Measurements from ENCODE around the gene WDR18.

The WDR18 gene

GRCh38 chr19:1004803-1005664 is 20.9 kb downstream of the WDR18 start:
- H3K27ac ChIP-seq = no peak overlapping the region
- DNase-seq (ENCODE audit: low read depth, low spot score) = no peak

- H3K27ac ChIP-seq = no peak overlapping the region
- no peak for DNase-seq (ENCODE audit: low read depth, low spot score)
Measured at GRCh38 chr19:1006711-1007398, 22.7 kb downstream of the WDR18 start.

GRCh38 chr19:1007399-1008251 is 23.5 kb downstream of the WDR18 start:
- H3K27ac ChIP-seq = no peak overlapping the region
- no peak for DNase-seq (ENCODE audit: low read depth, low spot score)

GRCh38 chr19:1008268-1009040 is 24.3 kb downstream of the WDR18 start:
- H3K27ac ChIP-seq = no peak overlapping the region
- no peak for DNase-seq (ENCODE audit: low read depth, low spot score)

GRCh38 chr19:1009041-1009980 is 25.2 kb downstream of the WDR18 start:
- no peak overlapping the region for H3K27ac ChIP-seq
- DNase-seq (ENCODE audit: low read depth, low spot score) = no peak

- DNase-seq (ENCODE audit: low read depth, low spot score) = no peak
- H3K27ac ChIP-seq = no peak overlapping the region
Measured at GRCh38 chr19:1009981-1010538, 25.9 kb downstream of the WDR18 start.

GRCh38 chr19:1010586-1011510 is 26.7 kb downstream of the WDR18 start:
- DNase-seq (ENCODE audit: low read depth, low spot score) = no peak
- no peak overlapping the region for H3K27ac ChIP-seq

- no peak overlapping the region for H3K27ac ChIP-seq
Measured at GRCh38 chr19:1011831-1012333, 27.7 kb downstream of the WDR18 start.

GRCh38 chr19:1012334-1012733 is 28.2 kb downstream of the WDR18 start:
- no peak for DNase-seq (ENCODE audit: low read depth, low spot score)

More at GRCh38 chr19:1011831-1012333, 27.7 kb downstream of the WDR18 start:
- no peak for DNase-seq (ENCODE audit: low read depth, low spot score)

GRCh38 chr19:1013218-1013617 is 29.1 kb downstream of the WDR18 start:
- no peak overlapping the region for H3K27ac ChIP-seq
- DNase-seq (ENCODE audit: low read depth, low spot score) = no peak

More at GRCh38 chr19:1012334-1012733, 28.2 kb downstream of the WDR18 start:
- no peak overlapping the region for H3K27ac ChIP-seq

GRCh38 chr19:1014161-1015060 is 30.3 kb downstream of the WDR18 start:
- H3K27ac ChIP-seq = no peak overlapping the region
- DNase-seq (ENCODE audit: low read depth, low spot score) = no peak

- no peak overlapping the region for H3K27ac ChIP-seq
- DNase-seq (ENCODE audit: low read depth, low spot score) = no peak
Measured at GRCh38 chr19:1015061-1015781, 31.1 kb downstream of the WDR18 start.

- peak overlapping the region; percentile 81 for H3K27ac ChIP-seq
- DNase-seq (ENCODE audit: low read depth, low spot score) = no peak
Measured at GRCh38 chr19:1015782-1016646, 31.9 kb downstream of the WDR18 start.

GRCh38 chr19:1016647-1017114 is 32.5 kb downstream of the WDR18 start:
- DNase-seq (ENCODE audit: low read depth, low spot score) = no peak
- H3K27ac ChIP-seq = peak overlapping the region; percentile 81

All from epithelial cell of prostate (primary cell).